Gastroesophageal sphincter (tissue), 4 donors: Measurements from ENCODE around the gene HK3. TPM values are rescaled to one million over a fixed set of nuclear protein-coding genes. Genes with fewer than 3 reads are reported as not detected.

ENCODE experiments used
- ATAC-seq: fragments of 150-250 bp; one replicate; pipeline ENCODE4 v1.9.1; 2016; ENCODE audit warnings: mild to moderate bottlenecking, moderate library complexity
- H3K27ac ChIP-seq, 4 donors: fragments of 200-600 bp; sonication (generic) in 3 of 4; 1 replicate in 3 of 4; 2 replicates in 1 of 4; pipeline ENCODE4 v1.5.1; 2016 to 2019
- H3K27me3 ChIP-seq: fragments of 200-600 bp; sonication (generic); one replicate; pipeline ENCODE4 v1.5.1; 2019
- H3K36me3 ChIP-seq, 2 donors: fragments of 200-600 bp; sonication (generic); one replicate each; pipeline ENCODE4 v1.5.1; 2019; ENCODE audit warnings: control low read depth in 1 of 2
- H3K4me1 ChIP-seq, 3 donors: fragments of 200-600 bp; sonication (generic); 1 replicate in 2 of 3; 2 replicates in 1 of 3; pipeline ENCODE4 v1.5.1; 2016 to 2019; ENCODE audit warnings: control low read depth in 2 of 3
- H3K4me3 ChIP-seq, 2 donors: fragments of 200-600 bp; sonication (generic); one replicate each; pipeline ENCODE4 v1.5.1; 2019; ENCODE audit warnings: mild to moderate bottlenecking in 1 of 2, moderate library complexity in 1 of 2
- H3K9me3 ChIP-seq, 3 donors: fragments of 200-600 bp; sonication (generic); one replicate each; pipeline ENCODE4 v1.5.1; 2017 to 2019; ENCODE audit warnings: control low read depth in 2 of 3
- CTCF ChIP-seq, 4 experiments: fragments of 200-600 bp in 2 of 4; fragments of 450-650 bp in 2 of 4; sonication (generic) in 1 of 4; IDR thresholded peaks; one replicate each; pipeline ENCODE4 v1.5.1; 2017 to 2019; ENCODE audit warnings: antibody characterized with exemption in 4 of 4, mild to moderate bottlenecking in 2 of 4, moderate library complexity in 2 of 4
- EP300 ChIP-seq: sonication (generic); formaldehyde crosslinking; IDR thresholded peaks from one replicate; pipeline ENCODE4 v1.6.1; 2017; ENCODE audit warnings: antibody characterized with exemption, mild to moderate bottlenecking
- POLR2A ChIP-seq, 2 donors: fragments of 450-650 bp; IDR thresholded peaks; one replicate each; pipeline ENCODE4 v1.6.1; 2017; ENCODE audit warnings: antibody characterized with exemption in 2 of 2, mild to moderate bottlenecking in 2 of 2, moderate library complexity in 1 of 2
- POLR2AphosphoS5 ChIP-seq: sonication (generic); formaldehyde crosslinking; IDR thresholded peaks from one replicate; pipeline ENCODE4 v1.6.1; 2017; ENCODE audit warnings: antibody characterized with exemption
- WGBS, 2 donors: methylation state at CpG; one replicate each; pipeline ENCODE4 v1.1.5; 2018; ENCODE audit warnings: low coverage in 1 of 2; 5-methylcytosine and 5-hydroxymethylcytosine counted together
- total RNA-seq, 4 donors: library from RNA; depleted of rRNA; stranded (reverse); fragments of >200 nt; gene quantifications; one replicate each; pipeline ENCODE4 v1.1.0, GENCODE V29; 2016

Gene HK3
- total RNA-seq, 4 donors from 2014 or later, result 3.4 to 11.5 (median 8.1) TPM

- H3K9me3 ChIP-seq, result no peaks in the 10 kb centered on the region
- H3K36me3 ChIP-seq, result no peaks in the 10 kb centered on the region
- no peak overlapping the region for H3K4me3 ChIP-seq
- WGBS, 2 donors, result 83 to 84% methylated on average over 2 to 4 of the region's 28 CpGs
- H3K27ac ChIP-seq, result no peak overlapping the region
- H3K27me3 ChIP-seq, result peaks cover 40% of the 10 kb centered on the region
- ATAC-seq, result no peak
- TF ChIP-seq POLR2A (IDR thresholded peaks at IDR 0.05), result no peak
- no peak for TF ChIP-seq POLR2AphosphoS5
- no peak for TF ChIP-seq CTCF (IDR thresholded peaks at IDR 0.05)
- no peak for TF ChIP-seq EP300
- H3K4me1 ChIP-seq, result no peaks in the 10 kb centered on the region
Observed at GRCh38 chr5:176881021-176881749, 18.0 kb downstream of the HK3 start.

- Histone ChIP-seq H3K27ac (no peak overlapping the region), H3K9me3 (no peaks in the 10 kb centered on the region), H3K4me3 (no peak overlapping the region), H3K4me1 (no peaks in the 10 kb centered on the region), H3K27me3 (peaks cover 47% of the 10 kb centered on the region), H3K36me3 (no peaks in the 10 kb centered on the region)
- ATAC-seq, result no peak
- TF ChIP-seq EP300 (no peak), POLR2AphosphoS5 (no peak), CTCF (IDR thresholded peaks at IDR 0.05) (no peak), POLR2A (IDR thresholded peaks at IDR 0.05) (no peak)
- 93% methylated on average over 3 of the region's 26 CpGs; no CpG with 5 or more reads in 1 of the 2 donors for WGBS, 2 donors
Observed at GRCh38 chr5:176880366-176881020, 18.7 kb downstream of the HK3 start.

- TF ChIP-seq POLR2A (IDR thresholded peaks at IDR 0.05) (no peak), POLR2AphosphoS5 (no peak), CTCF (IDR thresholded peaks at IDR 0.05) (no peak), EP300 (no peak)
- H3K4me1 ChIP-seq, result no peaks in the 10 kb centered on the region
- peaks cover 54% of the 10 kb centered on the region for H3K27me3 ChIP-seq
- H3K36me3 ChIP-seq, result no peaks in the 10 kb centered on the region
- no peak overlapping the region for H3K4me3 ChIP-seq
- ATAC-seq, result no peak
- H3K27ac ChIP-seq, result no peak overlapping the region
- no peaks in the 10 kb centered on the region for H3K9me3 ChIP-seq
- 70% methylated on average over 2 of the region's 23 CpGs; no CpG with 5 or more reads in 1 of the 2 donors for WGBS, 2 donors
Observed at GRCh38 chr5:176879663-176880361, 19.3 kb downstream of the HK3 start.

GRCh38 chr5:176878906-176879662 is 20.1 kb downstream of the HK3 start:
- 27 to 78% methylated on average over 2 to 6 of the region's 23 CpGs for WGBS, 2 donors
- Histone ChIP-seq H3K27ac (no peak overlapping the region), H3K36me3 (no peaks in the 10 kb centered on the region), H3K9me3 (no peaks in the 10 kb centered on the region), H3K4me1 (no peaks in the 10 kb centered on the region), H3K27me3 (peaks cover 61% of the 10 kb centered on the region), H3K4me3 (no peak overlapping the region)
- TF ChIP-seq POLR2AphosphoS5 (no peak), POLR2A (IDR thresholded peaks at IDR 0.05) (no peak), CTCF (IDR thresholded peaks at IDR 0.05) (no peak), EP300 (no peak)
- no peak for ATAC-seq
